Adrenal gland (tissue), 5 donors: ENCODE measurements around the gene MAML2.

Source experiments
- CTCF ChIP-seq, 6 experiments: fragments of 450-650 bp in 4 of 6; fragments of 200-600 bp in 2 of 6; sonication (generic) in 1 of 6; IDR thresholded peaks; 1 replicate in 5 of 6; 2 replicates in 1 of 6; pipeline versions ENCODE4 v1.5.1 to v1.8.0; 2016 to 2021; ENCODE audit warnings: antibody characterized with exemption in 6 of 6, mild to moderate bottlenecking in 2 of 6, moderate library complexity in 1 of 6
- POLR2A ChIP-seq, 2 donors: fragments of 450-650 bp; IDR thresholded peaks; one replicate each; pipeline ENCODE4 v1.6.1; 2017; ENCODE audit warnings: antibody characterized with exemption in 2 of 2, mild to moderate bottlenecking in 2 of 2, moderate library complexity in 1 of 2
- donor health status: DM: no; HTN: no; CAD: no.

GRCh38 chr11:96257036-96257435 lies 86.0 kb downstream of the MAML2 start:
- TF ChIP-seq CTCF (IDR thresholded peaks at IDR 0.05) = no peak
- no peak for TF ChIP-seq POLR2A (IDR thresholded peaks at IDR 0.05)
